ENCODE measurements around the gene AVPI1.

AVPI1 gene

GRCh38 chr10:97731346-97732051, 44.5 kb upstream of the AVPI1 start (continued):
- TF ChIP-seq BCL11A (tag by site-specific recombination; IDR thresholded peaks at IDR 0.05; ENCODE audit: low read depth), result no peak
- TF ChIP-seq CTCF (tag by site-specific recombination; IDR thresholded peaks at IDR 0.05), result peak; percentile 82
- TF ChIP-seq ZNF394 (tag by site-specific recombination; IDR thresholded peaks at IDR 0.05; ENCODE audit: borderline replicate concordance), result peak; percentile 31; the same call in 1 of the 2 replicates
- peak; percentile 98 for TF ChIP-seq ZNF654 (tag by site-specific recombination; IDR thresholded peaks at IDR 0.05; ENCODE audit: low read depth)
- 0 out of 2 replicates have a peak, but pooled peaks have one; percentile 63 for TF ChIP-seq ZNF660 (tag by site-specific recombination; IDR thresholded peaks at IDR 0.05)
- TF ChIP-seq ZNF558 (tag by site-specific recombination; IDR thresholded peaks at IDR 0.05), result peak; percentile 86; the same call in 1 of the 2 replicates
- TF ChIP-seq ZNF335 (tag by site-specific recombination; conservative IDR thresholded peaks at IDR 0.05), result no peak; the same call in 1 of the 2 replicates
- peak; percentile 59 for TF ChIP-seq IKZF3 (tag by site-specific recombination; IDR thresholded peaks at IDR 0.05)

GRCh38 chr10:97729014-97729413, 42.0 kb upstream of the AVPI1 start:
- no peaks in the 10 kb centered on the region for H3K36me3 ChIP-seq (ENCODE audit: control insufficient read depth in 2 of 2, insufficient read depth in 1 of 2, low read length in 2 of 2)
- H3K4me3 ChIP-seq (ENCODE audit: low read depth, low read length), result no peak overlapping the region
- ChIA-PET CTCF (interaction anchor here (1.1 to 15.2 kb wide), 3 partner anchors 18 to 52 kb away, joined by 4 to 487 read pairs (median 5); partner anchors contain the start of genes AVPI1 and MARVELD1), POLR2A (interaction anchor here (1.0 kb wide), 1 partner anchor 15 kb away, joined by 4 read pairs; no protein-coding TSS in a partner anchor)
- no peaks in the 10 kb centered on the region for H3K9me3 ChIP-seq (ENCODE audit: control insufficient read depth, insufficient read depth, low read depth, low read length)
- H3K4me1 ChIP-seq (ENCODE audit: control insufficient read depth, insufficient read depth, low read length), result no peaks in the 10 kb centered on the region
- H3K27ac ChIP-seq (ENCODE audit: extremely low read depth, low read depth, low read length), result no peak overlapping the region
- TF ChIP-seq ZNF549 (tag by site-specific recombination; IDR thresholded peaks at IDR 0.05) (no peak), KLF9 (tag by site-specific recombination; IDR thresholded peaks at IDR 0.05; ENCODE audit: low read depth) (no peak), ZNF280D (tag by site-specific recombination; IDR thresholded peaks at IDR 0.05) (no peak), ZNF398 (tag by site-specific recombination; IDR thresholded peaks at IDR 0.05) (no peak), KLF16 (tag by site-specific recombination; IDR thresholded peaks at IDR 0.05) (no peak), ZNF239 (tag by site-specific recombination; IDR thresholded peaks at IDR 0.05) (no peak), REST (tag by site-specific recombination; IDR thresholded peaks at IDR 0.05) (no peak), ZNF768 (tag by site-specific recombination; IDR thresholded peaks at IDR 0.05) (no peak), ZNF518A (tag by site-specific recombination; conservative IDR thresholded peaks at IDR 0.05; ENCODE audit: low read depth) (no peak), HOXC10 (CRISPR knock-in tag; IDR thresholded peaks at IDR 0.05) (no peak)

Measured in HEK293 (cell line).